HG03159 (cell line): ENCODE results near the gene OR2T10.
"Not testable (repeated sequence)": the region's sequence is repeated elsewhere in the genome, so short reads cannot be mapped to it uniquely, and the experiment has no call there.

Experiments
- ATAC-seq: cut with Tn5 transposase; IDR thresholded peaks from one replicate; pipeline ENCODE4 v1.9.1; 2021; ENCODE audit warnings: mild to moderate bottlenecking, moderate library complexity; ENCODE audit not compliant: unreplicated experiment

The OR2T10 gene

DNA sequence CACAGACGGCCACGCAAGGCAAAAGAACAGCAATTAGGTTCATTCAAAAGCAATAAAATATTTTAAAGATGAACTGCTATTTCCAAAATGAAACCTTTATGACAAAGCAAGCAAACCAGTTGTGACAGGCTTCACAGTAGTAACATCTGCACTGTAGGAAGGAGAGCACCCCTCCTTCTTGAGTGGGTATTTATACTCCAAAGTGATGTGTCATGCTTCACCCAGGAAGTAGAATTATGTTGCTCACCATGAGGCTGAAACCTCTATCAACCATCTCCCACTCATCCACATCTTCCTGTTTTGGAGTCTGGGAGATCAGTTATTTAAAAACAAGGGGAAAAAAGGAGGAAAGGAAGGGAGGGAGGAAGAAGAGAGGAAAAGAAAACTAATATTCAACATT is 885 bp downstream of the OR2T10 start:
- ATAC-seq: no peak

DNA sequence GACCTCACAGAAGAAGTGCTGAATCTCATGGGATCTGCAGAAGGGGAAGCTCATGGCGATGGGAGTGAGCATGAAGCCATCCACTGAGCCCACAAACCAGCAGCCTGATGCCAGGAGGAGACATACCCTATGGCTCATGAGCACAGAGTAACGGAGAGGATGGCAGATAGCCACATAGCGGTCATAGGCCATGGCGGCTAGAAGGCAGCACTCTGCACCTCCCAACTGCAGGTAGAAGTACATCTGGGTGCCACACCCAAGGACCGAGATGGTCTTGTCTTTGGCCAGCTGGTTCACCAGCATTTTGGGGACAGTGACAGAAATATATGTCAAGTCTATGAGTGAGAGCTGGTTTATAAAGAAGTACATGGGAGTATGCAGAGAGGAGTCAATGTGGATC is 4.3 kb downstream of the OR2T10 start:
- ATAC-seq: no peak

- ATAC-seq: no peak
Observed at GRCh38 chr1:248592655-248593054, 4.8 kb downstream of the OR2T10 start.

DNA sequence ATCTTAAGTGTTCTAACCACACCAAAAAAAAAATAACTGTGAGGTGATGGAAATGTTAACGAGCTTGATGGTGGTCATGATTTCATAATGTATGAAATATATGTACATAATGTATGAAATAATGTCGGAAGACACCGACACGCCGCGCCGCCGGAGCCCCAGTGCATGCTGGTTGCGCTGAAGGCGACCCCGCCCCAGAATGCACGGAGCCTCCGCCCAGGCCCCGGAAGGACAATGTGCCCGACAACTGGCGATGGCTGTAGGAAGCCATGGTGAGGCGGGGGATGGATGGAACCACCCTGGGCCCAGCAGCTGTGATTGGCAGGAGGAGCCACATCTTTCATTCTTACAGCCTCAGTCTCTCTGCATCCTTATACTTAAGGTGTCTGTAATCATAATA is 7.4 kb downstream of the OR2T10 start:
- no peak for ATAC-seq

DNA sequence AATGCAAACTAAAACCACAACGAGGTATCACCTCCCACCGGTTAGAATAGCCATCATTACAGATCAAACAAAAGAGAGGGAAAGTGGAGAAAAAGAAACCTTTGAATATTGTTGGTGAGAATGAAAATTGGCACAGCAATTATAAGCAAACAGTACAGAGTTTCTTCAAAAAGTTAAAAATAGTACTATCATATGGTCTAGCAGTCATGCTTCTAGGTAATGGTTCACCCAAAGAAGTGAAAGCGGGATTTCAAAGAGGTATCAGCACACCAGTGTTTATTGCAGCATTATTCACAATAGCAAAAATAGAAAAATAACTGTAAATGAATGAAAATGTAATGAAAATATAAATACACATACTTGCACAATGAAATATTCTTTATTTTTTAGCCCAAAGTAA is 8.2 kb downstream of the OR2T10 start:
- no peak for ATAC-seq

DNA sequence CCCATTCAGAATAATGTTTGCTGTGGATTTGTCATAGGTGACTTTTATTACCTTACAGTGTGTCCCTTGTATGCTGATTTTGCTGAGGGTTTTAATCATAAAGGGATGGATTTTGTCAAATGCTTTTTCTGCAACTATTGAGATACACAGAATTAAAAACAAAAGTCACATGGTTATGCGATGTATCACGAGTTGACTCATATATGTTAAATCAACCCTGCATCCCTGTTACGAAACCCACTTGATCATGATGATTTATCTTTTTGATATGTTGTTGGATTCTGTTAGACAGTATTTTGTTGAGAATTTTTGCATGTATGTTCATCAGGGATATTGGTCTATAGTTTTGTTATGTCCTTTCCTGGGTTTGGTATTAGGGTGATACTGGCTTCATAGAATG is 12.2 kb downstream of the OR2T10 start:
- ATAC-seq: no peak

DNA sequence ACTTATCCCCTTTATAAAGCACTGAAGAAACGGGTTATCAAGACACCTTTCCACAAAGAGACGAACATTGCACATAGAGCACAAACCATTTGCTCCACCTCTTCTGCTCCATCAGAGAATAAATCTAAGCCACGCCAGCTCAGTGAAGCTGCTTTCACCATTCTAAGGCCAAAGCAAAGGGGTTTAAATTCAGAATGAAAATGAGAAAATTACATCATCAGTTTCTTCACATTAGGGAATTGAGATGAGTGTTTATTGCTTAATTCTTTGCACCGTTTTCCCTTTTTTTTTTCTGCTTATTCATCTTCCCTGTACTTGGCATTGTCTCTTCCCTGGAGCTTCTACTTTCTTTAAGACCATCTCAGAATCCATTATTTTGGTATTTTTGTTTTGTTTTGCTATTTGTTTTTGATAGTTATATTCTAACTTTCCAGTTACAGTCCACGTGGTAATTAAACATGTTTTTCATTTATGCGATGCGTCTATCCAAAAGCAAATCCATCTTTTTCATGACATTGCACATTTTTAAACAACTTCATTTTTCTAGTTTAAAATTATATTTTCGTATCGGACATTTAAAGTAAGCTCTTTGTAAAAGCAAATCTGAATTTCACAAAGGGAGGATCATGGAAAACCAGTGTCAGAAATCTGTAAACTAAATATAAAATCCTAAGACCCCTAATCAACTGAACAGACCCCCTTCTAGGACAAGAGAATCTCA is 21.1 kb downstream of the OR2T10 start:
- ATAC-seq: no peak

GRCh38 chr1:248574657-248575056 is 22.8 kb downstream of the OR2T10 start, which contains the start of gene OR2T34:
OR2T34 (minus strand) TSS chr1:248574757; CDS start chr1:248574757, 0 bp downstream.
- not testable (repeated sequence) for ATAC-seq

DNA sequence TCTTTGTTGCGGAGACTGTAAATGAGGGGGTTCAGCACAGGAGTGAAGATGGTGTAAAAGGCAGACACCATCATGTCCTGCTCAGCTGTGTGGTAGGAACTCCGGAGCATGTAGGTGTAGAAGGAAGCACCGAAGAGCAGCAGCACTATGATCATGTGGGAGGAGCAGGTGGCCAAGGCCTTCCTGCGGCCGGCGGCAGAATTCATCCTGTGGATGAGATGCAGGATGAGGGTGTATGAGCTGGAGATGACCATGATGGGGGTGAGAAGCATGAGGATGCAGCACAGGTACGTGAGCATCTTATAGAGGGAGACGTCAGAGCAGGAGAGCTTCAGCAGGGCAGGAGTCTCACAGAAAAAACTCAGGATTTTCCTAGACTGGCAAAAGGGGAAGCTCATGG is 23.6 kb downstream of the OR2T10 start:
- not testable (repeated sequence) for ATAC-seq

GRCh38 chr1:248572049-248572448 is 25.5 kb downstream of the OR2T10 start:
- not testable (repeated sequence) for ATAC-seq

- ATAC-seq: not testable (repeated sequence)
Observed at GRCh38 chr1:248570811-248571210, 26.7 kb downstream of the OR2T10 start.

DNA sequence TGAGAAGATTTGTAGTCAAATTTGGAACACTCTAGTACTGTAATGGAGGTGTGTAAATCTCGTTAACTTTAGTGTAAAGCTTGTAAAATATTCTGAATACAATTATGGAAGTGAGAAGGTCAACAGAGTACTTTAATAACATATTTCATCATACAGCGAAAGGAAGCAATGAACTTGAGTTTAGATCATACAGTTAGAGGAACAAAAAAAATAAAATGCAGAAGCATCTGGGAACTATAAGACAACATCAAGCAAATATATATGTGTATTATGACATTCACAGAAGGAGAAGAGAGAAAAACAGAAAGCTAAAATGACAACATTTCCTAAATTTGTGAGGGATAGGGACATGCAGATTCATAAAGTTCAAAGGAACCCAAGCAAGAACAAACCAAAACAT is 28.5 kb downstream of the OR2T10 start:
- ATAC-seq: not testable (repeated sequence)

DNA sequence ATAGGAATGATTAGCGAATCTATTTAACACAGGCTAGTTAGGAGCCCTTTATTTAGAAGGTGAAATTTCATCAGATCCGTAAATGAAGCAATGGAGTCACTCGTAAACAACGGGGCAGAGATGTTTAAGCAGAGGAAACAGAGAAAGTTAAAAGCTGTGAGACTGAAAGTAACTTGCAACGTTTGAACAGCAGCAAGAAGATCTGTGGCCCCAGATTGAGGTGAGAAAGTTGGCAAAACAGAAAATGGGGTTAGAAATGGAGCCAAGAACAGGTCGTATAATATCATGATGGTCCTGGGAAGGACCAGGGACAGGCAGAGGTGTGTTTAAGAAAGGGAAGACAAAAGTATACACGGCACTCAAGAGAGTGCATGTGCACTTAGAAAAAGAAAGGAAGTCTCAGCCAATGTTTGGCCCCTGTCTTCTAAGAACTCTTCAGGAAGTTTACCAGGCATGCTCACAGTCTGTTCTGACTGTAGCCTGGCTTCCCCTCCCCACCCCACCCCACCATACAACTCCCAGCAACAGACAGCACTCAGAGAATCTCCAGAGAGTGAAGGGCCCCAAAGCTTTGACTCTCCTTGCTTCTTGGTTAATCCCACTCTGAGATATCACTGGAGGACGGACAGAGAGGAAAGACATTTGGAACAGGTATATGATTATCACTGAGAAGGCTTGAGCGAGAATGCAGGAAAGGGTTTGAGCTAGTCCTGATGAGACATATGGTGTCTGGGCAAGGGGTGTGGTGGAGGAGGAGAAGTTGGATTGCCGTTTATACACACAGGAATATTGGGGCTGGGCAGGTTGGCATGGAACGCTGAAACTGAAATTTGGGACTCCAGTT is 31.7 kb downstream of the OR2T10 start:
- peak; percentile 59 for ATAC-seq

GRCh38 chr1:248562672-248563071 is 34.8 kb downstream of the OR2T10 start, which contains the start of gene OR2T29:
OR2T29 (minus strand) TSS chr1:248562772; CDS start chr1:248559491, 3,281 bp downstream.
- ATAC-seq: not testable (repeated sequence)

- ATAC-seq: not testable (repeated sequence)
Observed at GRCh38 chr1:248551027-248551426, 46.5 kb downstream of the OR2T10 start.

DNA sequence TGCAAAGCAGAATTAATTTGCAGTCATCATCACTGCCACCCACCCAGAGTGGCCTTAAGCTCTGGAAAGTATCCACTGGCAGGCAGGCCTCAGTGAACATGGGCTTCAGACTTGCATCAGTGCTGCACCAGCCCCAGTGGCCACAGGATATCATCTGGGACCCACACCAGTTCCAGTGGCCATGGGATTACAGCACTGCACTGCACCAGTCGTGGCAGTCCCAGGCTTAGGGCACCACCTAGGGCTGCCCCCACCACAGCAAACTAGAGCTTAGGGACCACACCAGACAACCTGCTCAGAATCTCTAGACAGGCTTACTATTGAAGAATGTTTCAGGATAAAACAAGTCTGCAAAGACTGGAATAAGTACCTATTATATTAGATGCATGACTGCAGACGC is 50.1 kb downstream of the OR2T10 start:
- not testable (repeated sequence) for ATAC-seq
